Upper lobe of left lung (tissue), 6 donors: ENCODE results near the gene GNAZ. TPM values are rescaled to one million over a fixed set of nuclear protein-coding genes. Genes with fewer than 3 reads are reported as not detected.
A peak's percentile ranks its signal among the peaks of the same experiment; 100 is the strongest.

Experiments
- ATAC-seq, 2 donors: fragments of 200-7000 bp; cut with Tn5 transposase; one replicate each; pipeline ENCODE4 v1.9.1; 2022; ENCODE audit warnings: mild to moderate bottlenecking in 2 of 2, moderate library complexity in 2 of 2; ENCODE audit not compliant: low FRiP score in 2 of 2
- DNase-seq, 2 donors: peaks; one replicate each; pipeline ENCODE4 v3.0.0-alpha.2; 2019 to 2020
- H3K27ac ChIP-seq, 4 donors: fragments of 200-600 bp; sonication (generic); one replicate each; pipeline ENCODE4 v1.5.1; 2016 to 2019
- H3K27me3 ChIP-seq, 4 donors: fragments of 200-600 bp; sonication (generic); one replicate each; pipeline ENCODE4 v1.5.1; 2017 to 2019
- H3K36me3 ChIP-seq, 4 donors: fragments of 200-600 bp; sonication (generic); one replicate each; pipeline ENCODE4 v1.5.1; 2016 to 2019
- H3K4me1 ChIP-seq, 4 donors: fragments of 200-600 bp; sonication (generic); one replicate each; pipeline ENCODE4 v1.5.1; 2018 to 2019
- H3K4me3 ChIP-seq, 4 donors: fragments of 200-600 bp; sonication (generic); one replicate each; pipeline ENCODE4 v1.5.1; 2017 to 2019; ENCODE audit warnings: mild to moderate bottlenecking in 2 of 4, moderate library complexity in 1 of 4
- H3K9me3 ChIP-seq, 4 donors: fragments of 200-600 bp; sonication (generic); one replicate each; pipeline ENCODE4 v1.5.1; 2018 to 2019
- EP300 ChIP-seq, 4 donors: sonication (generic); formaldehyde crosslinking; IDR thresholded peaks; one replicate each; pipeline ENCODE4 v1.5.1; 2017; ENCODE audit warnings: antibody characterized with exemption in 4 of 4, control low read depth in 2 of 4
- POLR2A ChIP-seq, 4 donors: fragments of 450-650 bp; IDR thresholded peaks; one replicate each; pipeline ENCODE4 v1.5.1; 2016 to 2017; ENCODE audit warnings: antibody characterized with exemption in 4 of 4, mild to moderate bottlenecking in 2 of 4
- POLR2AphosphoS5 ChIP-seq, 2 donors: sonication (generic); formaldehyde crosslinking; IDR thresholded peaks; one replicate each; pipeline ENCODE4 v1.5.1; 2017; ENCODE audit warnings: antibody characterized with exemption in 2 of 2
- WGBS, 2 donors: methylation state at CpG; one replicate each; pipeline ENCODE4 v1.1.5; 2017 to 2018; 5-methylcytosine and 5-hydroxymethylcytosine counted together
- total RNA-seq, 6 donors: library from RNA; depleted of rRNA in 4 of 6; stranded (reverse); fragments of >200 nt in 4 of 6; gene quantifications; one replicate each; pipeline versions ENCODE4 v1.1.0 to v1.2.1, GENCODE V29; 2016 to 2021
- TF ChIP-seq, protein P1 (sequence below), 6 experiments: fragments of 450-650 bp in 4 of 6; fragments of 200-600 bp in 2 of 6; sonication (generic) in 2 of 6; IDR thresholded peaks; one replicate each; pipeline ENCODE4 v1.5.1; 2016 to 2019; ENCODE audit warnings: antibody characterized with exemption in 6 of 6
- donor health status: DM: no; HTN: no; CAD: no; lungs with moderate emphysema.
- donor health status: DM: no; HTN: yes; CAD: no; lungs with severe emphysema.

GNAZ gene
- total RNA-seq, 6 donors from 2014 or later = 0.80 to 7.3 (median 2.7) TPM; not detected in 1

DNA sequence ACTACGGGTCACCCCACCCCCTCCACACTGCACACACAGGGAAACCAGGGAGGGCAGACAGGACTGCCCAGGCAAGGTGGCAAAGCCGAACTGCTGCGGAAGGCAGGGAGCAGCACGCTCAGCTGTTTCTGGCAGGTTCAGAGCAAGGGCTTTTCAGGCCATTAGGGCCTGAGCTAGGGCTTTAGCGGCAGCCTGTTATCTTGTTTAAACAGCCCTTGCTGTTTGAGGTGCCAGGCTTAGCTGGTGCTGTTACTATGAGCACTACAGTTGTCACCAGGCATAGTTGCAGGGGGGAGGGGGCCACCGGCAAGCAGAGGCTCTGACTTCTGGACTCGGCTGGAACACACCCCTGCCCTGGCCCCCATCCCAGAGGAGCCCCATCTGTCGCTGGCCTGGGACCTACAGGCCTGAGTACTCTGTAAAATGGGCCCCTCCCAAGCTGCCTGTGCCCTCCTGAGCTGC is 36.6 kb downstream of the GNAZ start:
- no peaks in the 10 kb centered on the region for H3K9me3 ChIP-seq
- no peaks in the 10 kb centered on the region for H3K36me3 ChIP-seq
- H3K27ac ChIP-seq = no peak overlapping the region
- H3K4me3 ChIP-seq = no peak overlapping the region
- ATAC-seq (no peak), DNase-seq (no peak)
- TF ChIP-seq POLR2A (IDR thresholded peaks at IDR 0.05) = no peak
- no peak for TF ChIP-seq EP300 (IDR thresholded peaks at IDR 0.05)
- TF ChIP-seq POLR2AphosphoS5 (IDR thresholded peaks at IDR 0.05) = no peak
- TF ChIP-seq, protein P1, sequence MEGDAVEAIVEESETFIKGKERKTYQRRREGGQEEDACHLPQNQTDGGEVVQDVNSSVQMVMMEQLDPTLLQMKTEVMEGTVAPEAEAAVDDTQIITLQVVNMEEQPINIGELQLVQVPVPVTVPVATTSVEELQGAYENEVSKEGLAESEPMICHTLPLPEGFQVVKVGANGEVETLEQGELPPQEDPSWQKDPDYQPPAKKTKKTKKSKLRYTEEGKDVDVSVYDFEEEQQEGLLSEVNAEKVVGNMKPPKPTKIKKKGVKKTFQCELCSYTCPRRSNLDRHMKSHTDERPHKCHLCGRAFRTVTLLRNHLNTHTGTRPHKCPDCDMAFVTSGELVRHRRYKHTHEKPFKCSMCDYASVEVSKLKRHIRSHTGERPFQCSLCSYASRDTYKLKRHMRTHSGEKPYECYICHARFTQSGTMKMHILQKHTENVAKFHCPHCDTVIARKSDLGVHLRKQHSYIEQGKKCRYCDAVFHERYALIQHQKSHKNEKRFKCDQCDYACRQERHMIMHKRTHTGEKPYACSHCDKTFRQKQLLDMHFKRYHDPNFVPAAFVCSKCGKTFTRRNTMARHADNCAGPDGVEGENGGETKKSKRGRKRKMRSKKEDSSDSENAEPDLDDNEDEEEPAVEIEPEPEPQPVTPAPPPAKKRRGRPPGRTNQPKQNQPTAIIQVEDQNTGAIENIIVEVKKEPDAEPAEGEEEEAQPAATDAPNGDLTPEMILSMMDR (IDR thresholded peaks at IDR 0.05) = no peak
- H3K4me1 ChIP-seq = peaks cover 0 to 6% (median 0%) of the 10 kb centered on the region in 4 donors
- 61 to 75% methylated on average over 4 to 8 of the region's 8 CpGs for WGBS, 2 donors
- H3K27me3 ChIP-seq = no peaks in the 10 kb centered on the region

DNA sequence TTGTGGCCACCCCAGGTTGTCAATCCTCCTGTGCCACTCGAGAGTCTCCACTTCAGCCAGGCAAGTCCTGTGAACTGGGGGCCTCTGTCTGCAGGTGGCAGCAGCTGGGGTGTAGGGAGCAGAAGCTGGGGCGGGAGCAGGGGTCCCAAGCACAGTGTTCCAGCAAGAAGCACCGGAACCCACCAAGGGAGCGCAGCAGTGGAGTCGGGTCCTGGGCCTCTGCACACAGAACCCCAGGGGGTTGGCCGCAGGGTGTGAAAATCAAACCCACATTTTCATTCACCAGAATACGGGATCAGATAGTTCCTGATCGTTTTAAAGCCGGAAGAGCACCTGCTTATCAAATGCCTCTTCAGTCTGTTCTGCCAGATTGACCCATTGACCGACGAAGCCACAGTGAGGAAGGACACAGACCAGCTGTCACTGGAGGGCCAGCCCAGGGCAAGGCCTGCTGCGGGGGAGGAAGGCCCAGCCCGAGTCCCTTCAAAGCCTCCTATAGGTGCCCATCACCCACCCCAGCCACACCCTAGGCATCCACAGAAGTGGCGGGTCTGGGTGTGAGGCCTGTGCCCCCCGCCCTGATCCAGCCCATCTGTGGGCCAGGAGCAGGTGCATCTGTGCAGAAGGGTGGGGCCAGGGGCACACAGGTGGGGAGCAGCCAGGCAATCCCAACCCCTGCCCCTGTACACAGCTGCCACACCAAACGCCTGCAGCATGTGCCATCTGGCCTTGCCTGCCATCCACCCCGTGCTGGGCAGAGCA is 37.3 kb downstream of the GNAZ start:
- ATAC-seq = no peak
- peak in 1 of 2 donors; percentile 70 for DNase-seq
- Histone ChIP-seq H3K27me3 (no peaks in the 10 kb centered on the region), H3K9me3 (no peaks in the 10 kb centered on the region), H3K4me3 (no peak overlapping the region), H3K36me3 (no peaks in the 10 kb centered on the region), H3K4me1 (no peaks in the 10 kb centered on the region), H3K27ac (no peak overlapping the region)
- 87 to 92% methylated on average over 9 to 16 of the region's 17 CpGs for WGBS, 2 donors
- no peak for TF ChIP-seq EP300 (IDR thresholded peaks at IDR 0.05)
- TF ChIP-seq, protein P1 (IDR thresholded peaks at IDR 0.05) = no peak
- TF ChIP-seq POLR2AphosphoS5 (IDR thresholded peaks at IDR 0.05) = no peak
- no peak for TF ChIP-seq POLR2A (IDR thresholded peaks at IDR 0.05)

DNA sequence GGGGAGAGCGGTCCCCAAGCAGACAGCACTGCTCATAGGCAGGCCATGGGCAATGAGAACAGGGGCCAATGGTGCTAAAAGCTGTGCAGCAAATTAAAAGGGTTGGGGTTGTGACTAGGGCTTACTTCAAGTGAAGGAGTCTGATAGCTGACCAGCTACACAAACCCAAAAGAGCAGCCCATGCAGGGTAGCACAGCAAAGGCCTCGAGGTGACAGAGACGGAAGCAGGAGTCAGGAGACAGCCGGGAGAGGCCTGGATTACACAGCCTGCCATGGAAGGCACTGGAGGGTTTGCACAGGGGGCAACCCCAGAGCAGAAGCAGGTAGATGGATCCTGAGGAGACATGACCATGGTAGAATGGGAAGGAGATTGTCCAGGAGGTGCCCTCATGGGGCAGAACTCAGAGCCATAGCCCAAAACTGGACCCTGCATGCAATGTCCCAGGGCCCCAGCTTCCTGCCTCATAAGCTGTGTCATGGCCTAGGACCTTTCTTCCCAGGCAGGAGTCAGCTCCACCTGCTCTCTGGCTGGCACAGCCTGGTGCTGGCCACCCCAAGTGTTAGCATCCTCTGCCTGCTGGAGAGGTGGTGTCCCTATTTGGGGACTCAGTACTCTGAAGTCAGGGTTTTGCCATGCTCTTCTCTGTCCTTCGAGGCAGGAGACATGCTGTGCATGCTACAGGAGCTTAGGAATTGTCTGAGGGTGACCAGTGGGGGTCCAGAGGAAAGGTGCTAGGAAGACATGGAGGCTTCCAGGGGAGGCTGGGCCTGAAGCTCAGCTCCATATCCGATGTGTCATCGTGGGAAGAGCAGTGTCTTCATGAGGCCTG is 38.1 kb downstream of the GNAZ start:
- H3K27ac ChIP-seq = no peak overlapping the region
- no peak for ATAC-seq
- no peaks in the 10 kb centered on the region for H3K9me3 ChIP-seq
- H3K4me1 ChIP-seq = no peaks in the 10 kb centered on the region
- no peaks in the 10 kb centered on the region for H3K36me3 ChIP-seq
- no peak overlapping the region for H3K4me3 ChIP-seq
- no peak for TF ChIP-seq POLR2AphosphoS5 (IDR thresholded peaks at IDR 0.05)
- TF ChIP-seq EP300 (IDR thresholded peaks at IDR 0.05) = no peak
- no peak for TF ChIP-seq POLR2A (IDR thresholded peaks at IDR 0.05)
- TF ChIP-seq, protein P1 (IDR thresholded peaks at IDR 0.05) = no peak
- no peaks in the 10 kb centered on the region for H3K27me3 ChIP-seq
- no peak for DNase-seq
- 84 to 97% methylated on average over 6 to 7 of the region's 7 CpGs for WGBS, 2 donors

DNA sequence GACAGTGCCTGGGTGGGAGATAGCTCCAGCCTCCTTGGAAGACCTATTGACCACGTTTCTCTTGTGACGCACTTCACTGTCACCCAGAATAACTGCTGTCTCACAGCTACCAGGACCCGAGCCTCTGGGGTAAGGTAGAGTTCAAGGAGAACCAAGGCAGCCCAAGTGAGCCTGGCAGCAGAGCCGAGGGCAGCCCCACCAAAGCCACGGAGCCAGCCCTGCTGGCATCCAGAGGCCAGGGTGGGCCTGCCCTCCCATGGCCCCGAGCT is 38.7 kb downstream of the GNAZ start:
- H3K4me1 ChIP-seq = no peaks in the 10 kb centered on the region
- 84 to 92% methylated on average over 6 of the region's 6 CpGs for WGBS, 2 donors

More for the DNA sequence above, 38.7 kb downstream of the GNAZ start:
- Histone ChIP-seq H3K9me3 (no peaks in the 10 kb centered on the region), H3K36me3 (no peaks in the 10 kb centered on the region), H3K27ac (no peak overlapping the region), H3K27me3 (no peaks in the 10 kb centered on the region), H3K4me3 (no peak overlapping the region)
- ATAC-seq (no peak), DNase-seq (peak in 1 of 2 donors; percentile 27)
- TF ChIP-seq POLR2A (IDR thresholded peaks at IDR 0.05) (no peak), POLR2AphosphoS5 (IDR thresholded peaks at IDR 0.05) (no peak), EP300 (IDR thresholded peaks at IDR 0.05) (no peak)
- TF ChIP-seq, protein P1 (IDR thresholded peaks at IDR 0.05) = no peak
